GM19397 (cell line): ENCODE measurements around the gene PPM1A.

Experiments used
- ATAC-seq: cut with Tn5 transposase; IDR thresholded peaks from one replicate; pipeline ENCODE4 v1.9.1; 2021; ENCODE audit warnings: mild to moderate bottlenecking, moderate library complexity; ENCODE audit not compliant: unreplicated experiment

Gene PPM1A

GRCh38 chr14:60248697-60249318, at the start of gene PPM1A:
TSS of gene PPM1A (plus strand) at chr14:60249221. CDS start at chr14:60282704, 33,483 bp downstream.
- peak; percentile 74 for ATAC-seq

DNA sequence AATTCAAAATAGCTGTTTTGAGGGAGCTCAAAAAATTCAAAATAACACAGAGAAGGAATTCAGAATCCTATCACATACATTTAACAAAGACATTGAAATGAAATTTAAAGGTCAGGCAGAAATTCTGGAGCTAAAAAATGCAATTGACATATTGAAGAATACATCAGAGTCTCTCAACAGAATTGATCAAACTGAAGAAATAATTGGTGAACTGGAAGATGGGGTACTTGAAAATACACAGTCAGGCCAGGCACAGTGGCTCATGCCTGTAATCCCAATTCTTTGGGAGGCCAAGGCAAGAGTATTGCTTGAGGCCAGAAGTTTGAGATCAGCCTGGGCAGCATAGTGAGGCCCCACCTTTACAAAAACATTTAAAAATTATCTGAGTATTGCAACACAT, 49.7 kb upstream of the PPM1A start:
- ATAC-seq: no peak

DNA sequence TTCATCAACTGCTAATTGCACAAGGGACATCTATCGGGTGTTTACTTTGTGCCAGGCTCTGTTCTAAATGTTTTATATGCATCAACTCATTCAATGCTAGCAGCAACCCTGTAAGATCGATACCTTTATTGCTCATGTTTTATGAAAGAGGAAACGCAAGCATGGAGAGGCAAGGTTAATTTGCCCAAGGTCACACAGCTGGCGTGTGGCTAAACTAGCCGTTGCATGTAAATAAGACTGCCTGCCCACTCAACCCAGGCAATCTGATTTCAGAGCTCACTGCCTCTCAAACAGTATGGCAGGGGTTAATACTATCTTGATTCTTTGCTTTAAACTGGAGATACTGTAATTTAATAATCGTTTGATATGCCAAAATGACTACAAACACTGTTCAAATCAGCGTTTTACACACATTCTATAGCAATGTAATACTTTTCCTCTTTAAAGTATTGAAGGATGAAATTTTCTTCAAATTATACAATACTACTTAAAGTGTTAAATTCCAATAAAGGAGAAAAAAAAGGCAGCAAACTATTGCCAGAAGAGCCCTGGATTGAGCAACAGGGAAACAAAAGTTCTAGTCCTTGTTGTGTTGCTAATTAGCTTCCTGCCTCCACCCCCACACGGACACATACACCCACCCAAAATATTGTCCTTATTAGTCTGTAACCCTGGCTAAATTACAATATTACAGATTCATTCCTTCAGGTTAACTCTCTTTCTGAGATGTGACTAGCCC, 44.7 kb upstream of the PPM1A start:
- peak; percentile 80 for ATAC-seq

DNA sequence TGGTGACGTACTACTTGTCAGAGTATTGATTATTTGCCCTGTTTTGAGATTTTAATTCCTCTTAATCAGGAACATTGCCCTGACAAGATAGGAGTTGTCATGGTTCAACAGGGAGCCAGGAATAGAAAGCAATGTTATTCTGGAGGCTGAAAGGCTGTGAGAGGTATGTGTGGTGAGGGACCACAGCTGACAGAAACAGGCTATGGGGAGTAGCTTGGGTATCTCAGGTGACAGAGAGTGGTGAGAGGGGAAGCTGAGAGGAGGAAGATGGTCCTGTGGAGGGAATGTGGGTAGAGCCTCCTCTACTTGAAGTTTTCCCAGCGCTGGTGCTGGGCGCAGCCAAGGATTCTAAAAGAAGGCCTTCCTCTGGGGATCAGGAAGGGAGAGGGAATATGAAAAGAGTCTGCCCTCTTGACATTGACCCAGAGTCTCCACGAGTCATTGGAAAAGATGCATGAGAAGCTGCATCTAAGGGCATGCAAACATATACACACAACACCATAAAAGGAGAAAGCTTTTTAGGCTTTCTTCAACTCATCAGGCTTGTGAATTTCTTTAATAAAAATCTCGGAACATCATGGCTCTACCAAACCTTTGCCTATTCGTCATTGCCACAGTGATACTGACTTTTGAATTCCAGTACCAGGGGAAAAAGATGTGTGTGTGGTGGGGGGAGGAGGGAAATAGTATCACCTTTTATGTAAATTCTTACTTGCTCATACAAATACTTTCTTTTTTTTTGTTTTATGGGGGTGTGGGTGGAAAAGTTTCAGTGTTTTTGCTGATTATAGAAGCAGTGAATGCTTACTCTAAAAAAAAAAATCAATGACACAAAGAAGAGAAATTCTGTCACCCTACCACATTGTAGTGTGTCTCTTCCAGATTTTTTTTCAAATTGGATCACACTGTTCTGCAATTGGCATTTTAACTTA, 43.9 kb upstream of the PPM1A start:
- ATAC-seq: peak; percentile 49

DNA sequence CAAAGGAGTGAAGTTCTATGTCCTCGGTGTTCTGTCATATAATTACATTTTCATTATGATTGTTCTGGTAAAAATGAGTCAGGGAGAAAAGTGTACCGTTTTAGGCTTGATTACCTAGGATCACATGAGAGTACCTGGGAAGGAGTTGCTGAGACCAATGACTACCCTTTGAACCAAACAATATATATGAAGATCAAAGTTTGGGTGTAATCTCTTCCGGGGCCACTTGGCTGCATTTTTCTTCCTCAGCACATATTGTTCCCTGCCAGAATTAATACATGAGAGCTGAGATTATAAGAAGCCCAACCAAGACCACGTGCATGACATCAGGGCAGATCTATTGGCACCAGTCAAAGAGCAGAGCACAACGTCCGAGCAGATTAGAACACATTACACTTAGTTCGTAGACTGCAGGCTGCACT, 42.8 kb upstream of the PPM1A start:
- no peak for ATAC-seq

- ATAC-seq: peak; percentile 38
These were observed 42.0 kb upstream of the PPM1A start for GRCh38 chr14:60206837-60207533.

GRCh38 chr14:60210703-60211102, 38.3 kb upstream of the PPM1A start:
- ATAC-seq: no peak

- no peak for ATAC-seq
These were observed 37.9 kb upstream of the PPM1A start for GRCh38 chr14:60211153-60211552.

GRCh38 chr14:60212503-60213371, 36.3 kb upstream of the PPM1A start:
- peak; percentile 94 for ATAC-seq

- ATAC-seq: no peak
These were observed 35.0 kb upstream of the PPM1A start for GRCh38 chr14:60214003-60214402.

- no peak for ATAC-seq
These were observed 34.5 kb upstream of the PPM1A start for GRCh38 chr14:60214415-60215126.

DNA sequence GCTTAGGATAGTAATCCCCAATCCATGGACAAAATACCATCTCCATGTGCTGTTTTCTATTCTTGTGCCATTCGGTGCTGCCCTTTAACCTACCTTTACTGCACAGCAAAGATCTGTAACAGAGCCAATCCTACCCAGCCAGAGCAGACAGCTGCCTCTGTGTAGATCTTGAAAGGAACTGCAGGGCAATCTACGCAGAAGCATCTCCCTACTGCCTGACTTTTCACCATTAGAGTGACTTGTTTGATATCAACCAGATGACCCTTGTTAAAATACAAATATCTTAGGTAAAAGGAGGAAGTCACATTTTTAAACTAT, 33.9 kb upstream of the PPM1A start:
- no peak for ATAC-seq

DNA sequence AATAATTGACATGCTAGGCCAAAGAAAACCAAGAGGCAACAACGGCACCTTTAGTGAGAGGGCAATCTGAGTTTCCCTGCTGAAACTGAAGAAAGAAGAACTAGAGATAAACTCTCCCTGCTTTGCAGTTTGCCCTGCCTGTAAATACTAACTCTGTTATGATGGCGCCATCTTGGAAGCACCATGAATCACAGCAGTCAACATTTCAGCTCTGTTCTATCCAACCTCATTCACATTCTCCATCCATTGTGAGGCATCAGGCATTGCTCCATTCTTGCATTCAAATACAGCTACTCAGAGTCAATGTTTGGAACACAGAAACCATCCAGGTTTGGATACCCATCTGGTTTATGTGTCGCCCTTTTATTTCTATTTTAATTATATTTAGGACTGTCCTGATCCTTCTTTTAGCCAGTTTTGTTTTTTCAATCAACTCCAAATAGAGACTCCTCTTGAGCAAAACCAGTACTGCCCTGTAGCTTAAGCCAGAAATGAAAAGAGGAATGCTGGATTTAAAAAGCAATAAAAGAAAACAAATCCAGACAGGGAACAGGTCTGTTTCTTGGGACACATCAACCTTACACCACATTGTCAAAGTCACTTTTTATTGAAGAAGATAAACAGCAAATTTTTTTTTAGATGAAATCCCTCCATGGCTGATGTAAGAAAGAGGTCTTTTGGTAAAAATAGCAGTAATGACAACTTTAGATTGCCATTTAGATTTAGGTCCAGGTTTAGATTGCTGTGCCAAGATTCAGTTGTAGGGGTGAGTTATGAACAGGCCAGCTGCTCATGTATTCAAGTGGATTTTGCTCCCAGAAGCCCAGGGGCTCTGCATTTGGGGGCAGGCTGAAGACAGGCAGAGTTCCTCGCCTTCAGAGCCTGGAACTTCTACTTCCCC, 33.3 kb upstream of the PPM1A start:
- no peak for ATAC-seq

- no peak for ATAC-seq
These were observed 31.3 kb upstream of the PPM1A start for GRCh38 chr14:60217713-60218112.

DNA sequence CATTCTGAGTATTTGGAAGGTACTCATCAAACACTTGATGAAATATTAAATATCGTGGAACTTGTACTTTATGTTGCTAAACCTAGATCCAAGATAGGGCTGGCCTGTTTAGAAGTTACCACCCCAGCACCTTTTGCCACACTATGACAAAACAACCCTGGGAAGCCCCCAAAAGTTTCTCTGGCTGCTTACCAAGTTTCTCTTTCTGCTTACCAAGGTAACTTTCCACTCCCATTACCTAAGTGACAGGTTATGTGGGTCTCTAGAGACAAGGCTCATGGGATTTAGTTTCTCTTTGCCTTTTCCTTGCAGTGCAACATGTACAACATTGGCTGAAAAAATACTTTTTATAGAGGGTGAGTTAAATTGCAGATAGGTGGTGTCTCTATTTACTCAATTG, 28.9 kb upstream of the PPM1A start:
- peak; percentile 64 for ATAC-seq

DNA sequence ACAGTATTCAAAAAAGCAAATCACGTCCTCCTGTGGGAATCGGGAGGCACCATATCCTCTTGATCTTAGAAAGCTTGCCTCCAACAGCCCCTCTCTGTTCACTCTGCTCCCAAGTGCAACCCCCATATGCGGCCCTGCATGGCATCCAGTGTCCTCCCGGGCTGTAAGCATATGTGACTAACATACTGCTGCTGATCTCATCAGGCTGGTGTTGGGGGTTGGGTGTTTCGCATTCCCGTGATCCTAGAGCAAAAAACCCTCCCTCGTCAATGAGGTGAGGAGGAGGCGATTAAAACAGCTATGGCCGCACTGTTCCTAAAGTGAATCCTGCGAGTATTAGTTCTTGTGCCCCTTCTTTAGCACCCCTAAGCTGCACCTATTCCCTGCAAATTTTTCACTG, 28.1 kb upstream of the PPM1A start:
- ATAC-seq: no peak

GRCh38 chr14:60221457-60221856, 27.6 kb upstream of the PPM1A start:
- no peak for ATAC-seq

GRCh38 chr14:60222820-60223219, 26.2 kb upstream of the PPM1A start:
- no peak for ATAC-seq
